ENCODE data around the gene MLNR. TPM values are rescaled to one million over a fixed set of nuclear protein-coding genes. Genes with fewer than 3 reads are reported as not detected.

MLNR gene
- total RNA-seq, 1 donor from 2014 or later, result 0.18 TPM

DNA sequence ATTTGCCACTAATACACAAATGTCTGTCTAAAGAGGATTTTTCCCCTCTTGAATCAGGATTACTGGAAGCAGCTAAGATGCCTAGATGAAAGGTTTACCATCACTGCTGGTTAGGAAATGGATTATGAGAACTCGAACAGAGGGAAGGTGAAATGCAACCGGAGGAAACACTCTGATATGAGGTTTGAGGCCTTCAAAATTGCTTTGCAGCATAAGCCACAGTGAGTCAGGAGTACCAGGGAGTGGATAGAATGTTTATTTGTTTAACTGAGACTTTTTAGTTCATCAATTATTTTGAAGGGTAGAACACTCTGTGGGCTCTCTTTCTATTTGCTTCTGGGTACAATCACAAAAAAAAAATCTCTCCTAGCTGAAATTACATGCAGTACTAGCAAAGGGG, 45.7 kb downstream of the MLNR start:
- Mint-ChIP-seq H3K27ac (no peak overlapping the region), H3K9me3 (no peaks in the 10 kb centered on the region), H3K36me3 (peaks cover 8% of the 10 kb centered on the region), H3K27me3 (ENCODE audit: low read depth) (no peaks in the 10 kb centered on the region), H3K4me3 (no peak overlapping the region), H3K4me1 (no peaks in the 10 kb centered on the region)
- TF ChIP-seq, protein P1, sequence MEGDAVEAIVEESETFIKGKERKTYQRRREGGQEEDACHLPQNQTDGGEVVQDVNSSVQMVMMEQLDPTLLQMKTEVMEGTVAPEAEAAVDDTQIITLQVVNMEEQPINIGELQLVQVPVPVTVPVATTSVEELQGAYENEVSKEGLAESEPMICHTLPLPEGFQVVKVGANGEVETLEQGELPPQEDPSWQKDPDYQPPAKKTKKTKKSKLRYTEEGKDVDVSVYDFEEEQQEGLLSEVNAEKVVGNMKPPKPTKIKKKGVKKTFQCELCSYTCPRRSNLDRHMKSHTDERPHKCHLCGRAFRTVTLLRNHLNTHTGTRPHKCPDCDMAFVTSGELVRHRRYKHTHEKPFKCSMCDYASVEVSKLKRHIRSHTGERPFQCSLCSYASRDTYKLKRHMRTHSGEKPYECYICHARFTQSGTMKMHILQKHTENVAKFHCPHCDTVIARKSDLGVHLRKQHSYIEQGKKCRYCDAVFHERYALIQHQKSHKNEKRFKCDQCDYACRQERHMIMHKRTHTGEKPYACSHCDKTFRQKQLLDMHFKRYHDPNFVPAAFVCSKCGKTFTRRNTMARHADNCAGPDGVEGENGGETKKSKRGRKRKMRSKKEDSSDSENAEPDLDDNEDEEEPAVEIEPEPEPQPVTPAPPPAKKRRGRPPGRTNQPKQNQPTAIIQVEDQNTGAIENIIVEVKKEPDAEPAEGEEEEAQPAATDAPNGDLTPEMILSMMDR (IDR thresholded peaks at IDR 0.05; ENCODE audit: unreplicated experiment), result no peak
- no peak for DNase-seq (ENCODE audit: low spot score in 2 of 2, unreplicated experiment in 2 of 2)

DNA sequence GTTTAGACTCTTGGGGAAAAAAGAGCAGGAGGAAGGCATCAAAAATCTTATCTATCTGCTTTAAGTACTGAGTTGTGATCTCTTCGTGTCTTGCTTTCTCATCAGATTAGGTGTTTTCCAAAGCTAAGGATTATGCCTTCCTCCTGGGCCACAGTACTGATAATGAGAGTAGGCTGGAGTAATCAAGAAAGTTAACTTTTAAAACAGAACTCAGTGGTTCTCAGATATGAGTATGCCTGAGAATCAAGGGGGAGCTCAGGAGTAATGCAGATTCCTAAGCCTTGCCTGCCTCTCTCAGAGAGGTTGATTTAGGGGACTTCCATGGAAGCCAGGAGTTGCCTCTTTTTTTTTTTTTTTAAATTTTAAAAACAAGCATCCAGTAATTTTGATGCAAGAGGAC, 51.1 kb downstream of the MLNR start:
- no peak for DNase-seq (ENCODE audit: low spot score in 2 of 2, unreplicated experiment in 2 of 2)
- no peaks in the 10 kb centered on the region for H3K36me3 Mint-ChIP-seq
- no peaks in the 10 kb centered on the region for H3K27me3 Mint-ChIP-seq (ENCODE audit: low read depth)
- H3K4me3 Mint-ChIP-seq, result no peak overlapping the region
- H3K9me3 Mint-ChIP-seq, result no peaks in the 10 kb centered on the region
- TF ChIP-seq, protein P1 (IDR thresholded peaks at IDR 0.05; ENCODE audit: unreplicated experiment), result no peak
- H3K4me1 Mint-ChIP-seq, result no peaks in the 10 kb centered on the region
- no peak overlapping the region for H3K27ac Mint-ChIP-seq

Other genes with a start within 250 kb of the MLNR start
- 94.1 to 96.6 TPM (median 94.7 TPM) in 3 replicates for gene FNDC3A, start 244.4 kb upstream of the MLNR start, total RNA-seq
- 9.2 to 11.7 TPM (median 10.4 TPM) in 3 replicates for gene CDADC1, start 27.6 kb downstream of the MLNR start, total RNA-seq
- 13.3 to 14.7 TPM (median 14.1 TPM) in 3 replicates for gene CAB39L, start 223.7 kb downstream of the MLNR start, total RNA-seq
- gene SETDB2, start 223.9 kb downstream of the MLNR start, total RNA-seq, result 10.8 to 12.0 TPM (median 11.6 TPM) in 3 replicates